ENCODE results near the gene SLC25A39. TPM values are rescaled to one million over a fixed set of nuclear protein-coding genes. Genes with fewer than 3 reads are reported as not detected.
"Not testable (repeated sequence)": the region's sequence is repeated elsewhere in the genome, so short reads cannot be mapped to it uniquely, and the experiment has no call there.

SLC25A39 gene
- total and polyA plus RNA-seq, 5 experiments from 2014 or later, result 94.9 to 176 (median 133) TPM

DNA sequence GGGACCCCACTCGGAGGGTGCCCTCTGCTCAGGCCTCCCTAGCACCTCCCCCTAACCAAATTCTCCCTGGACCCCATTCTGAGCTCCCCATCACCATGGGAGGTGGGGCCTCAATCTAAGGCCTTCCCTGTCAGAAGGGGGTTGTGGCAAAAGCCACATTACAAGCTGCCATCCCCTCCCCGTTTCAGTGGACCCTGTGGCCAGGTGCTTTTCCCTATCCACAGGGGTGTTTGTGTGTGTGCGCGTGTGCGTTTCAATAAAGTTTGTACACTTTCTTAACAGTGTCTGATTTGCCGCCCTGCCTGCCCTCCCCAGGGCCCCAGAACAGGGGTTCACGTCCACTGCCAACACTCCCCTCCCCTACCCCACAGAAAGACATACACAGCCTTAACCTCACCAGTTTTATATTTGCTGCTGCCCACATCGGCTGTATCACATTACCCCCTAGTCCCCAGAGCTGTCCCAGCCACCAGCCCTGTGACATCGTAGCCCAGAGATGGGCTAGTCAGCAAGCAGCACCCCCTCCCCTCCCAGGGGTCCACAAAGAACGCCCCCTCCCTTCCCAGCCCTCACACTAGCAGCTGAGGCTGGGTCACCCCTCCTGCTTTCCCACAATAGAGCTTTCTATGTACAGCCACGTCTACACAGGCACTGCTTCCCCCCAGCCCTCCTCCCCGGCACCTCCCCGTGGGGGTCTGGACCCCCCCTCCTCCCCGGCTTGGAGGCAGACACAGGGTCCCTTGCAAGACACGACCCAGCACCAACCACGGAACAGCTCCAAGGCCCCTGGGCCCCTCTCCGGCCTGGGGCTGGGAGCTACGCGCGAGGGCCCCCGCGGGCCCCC lies 28.4 kb upstream of the SLC25A39 start:
- POLR2A ChIA-PET, result interaction anchor here (0.8 to 5.5 kb wide), 10 partner anchors 8 to 166 kb away, joined by 3 to 35 read pairs (median 6); partner anchors contain the start of genes FAM171A2, GPATCH8, GRN and TMUB2
- ATAC-seq (no peak), DNase-seq (no peak)
- Mint-ChIP-seq H3K36me3 (peaks cover 0 to 3% (median 0%) of the 10 kb centered on the region in 3 donors), H3K27ac (peak overlapping the region in 4 of 10 donors; percentile 33 to 65 (median 54)), H3K9me3 (no peaks in the 10 kb centered on the region), H3K27me3 (no peaks in the 10 kb centered on the region), H3K4me1 (peaks cover 5 to 17% (median 10%) of the 10 kb centered on the region in 4 donors), H3K4me3 (peak overlapping the region; percentile 61 to 84 (median 70))

DNA sequence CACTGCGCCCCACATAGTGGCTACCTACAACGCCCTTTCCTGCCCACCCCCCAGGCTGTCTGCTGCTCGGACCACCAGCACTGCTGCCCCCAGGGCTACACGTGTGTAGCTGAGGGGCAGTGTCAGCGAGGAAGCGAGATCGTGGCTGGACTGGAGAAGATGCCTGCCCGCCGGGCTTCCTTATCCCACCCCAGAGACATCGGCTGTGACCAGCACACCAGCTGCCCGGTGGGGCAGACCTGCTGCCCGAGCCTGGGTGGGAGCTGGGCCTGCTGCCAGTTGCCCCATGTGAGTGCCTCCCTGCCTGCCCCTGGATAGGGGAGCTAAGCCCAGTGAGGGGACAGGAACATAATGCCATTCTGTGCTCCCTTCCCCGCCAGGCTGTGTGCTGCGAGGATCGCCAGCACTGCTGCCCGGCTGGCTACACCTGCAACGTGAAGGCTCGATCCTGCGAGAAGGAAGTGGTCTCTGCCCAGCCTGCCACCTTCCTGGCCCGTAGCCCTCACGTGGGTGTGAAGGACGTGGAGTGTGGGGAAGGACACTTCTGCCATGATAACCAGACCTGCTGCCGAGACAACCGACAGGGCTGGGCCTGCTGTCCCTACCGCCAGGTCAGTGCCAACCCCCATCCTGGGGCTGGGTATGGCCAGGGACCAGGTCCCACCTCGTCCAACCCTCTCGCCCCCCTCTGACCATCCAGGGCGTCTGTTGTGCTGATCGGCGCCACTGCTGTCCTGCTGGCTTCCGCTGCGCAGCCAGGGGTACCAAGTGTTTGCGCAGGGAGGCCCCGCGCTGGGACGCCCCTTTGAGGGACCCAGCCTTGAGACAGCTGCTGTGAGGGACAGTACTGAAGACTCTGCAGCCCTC lies 27.6 kb upstream of the SLC25A39 start:
- Mint-ChIP-seq H3K4me3 (peak overlapping the region in 8 of 10 donors; percentile 33 to 84 (median 65)), H3K27me3 (no peaks in the 10 kb centered on the region), H3K36me3 (peaks cover 0 to 3% (median 0%) of the 10 kb centered on the region in 3 donors), H3K9me3 (no peaks in the 10 kb centered on the region), H3K27ac (no peak overlapping the region), H3K4me1 (peaks cover 5 to 18% (median 12%) of the 10 kb centered on the region in 4 donors)
- POLR2A ChIA-PET, result interaction anchor here (1.0 to 5.5 kb wide), 5 partner anchors 11 to 142 kb away, joined by 3 to 35 read pairs (median 5); partner anchors contain the start of genes FAM171A2 and UBTF
- DNase-seq (no peak), ATAC-seq (no peak)

DNA sequence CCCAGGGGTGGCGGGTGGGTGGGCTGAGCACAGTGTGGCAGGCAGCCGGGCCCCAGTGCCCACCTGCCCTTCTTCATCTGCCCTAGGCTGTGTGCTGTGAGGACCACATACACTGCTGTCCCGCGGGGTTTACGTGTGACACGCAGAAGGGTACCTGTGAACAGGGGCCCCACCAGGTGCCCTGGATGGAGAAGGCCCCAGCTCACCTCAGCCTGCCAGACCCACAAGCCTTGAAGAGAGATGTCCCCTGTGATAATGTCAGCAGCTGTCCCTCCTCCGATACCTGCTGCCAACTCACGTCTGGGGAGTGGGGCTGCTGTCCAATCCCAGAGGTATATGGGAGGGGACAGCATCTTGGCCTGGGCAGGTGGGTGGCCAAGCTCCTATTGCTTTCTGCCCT lies 26.8 kb upstream of the SLC25A39 start:
- POLR2A ChIA-PET, result interaction anchor here (1.5 to 5.5 kb wide), 3 partner anchors 12 to 141 kb away, joined by 5 to 35 read pairs (median 10); partner anchors contain the start of genes FAM171A2 and UBTF
- no peak overlapping the region for H3K4me3 Mint-ChIP-seq

DNA sequence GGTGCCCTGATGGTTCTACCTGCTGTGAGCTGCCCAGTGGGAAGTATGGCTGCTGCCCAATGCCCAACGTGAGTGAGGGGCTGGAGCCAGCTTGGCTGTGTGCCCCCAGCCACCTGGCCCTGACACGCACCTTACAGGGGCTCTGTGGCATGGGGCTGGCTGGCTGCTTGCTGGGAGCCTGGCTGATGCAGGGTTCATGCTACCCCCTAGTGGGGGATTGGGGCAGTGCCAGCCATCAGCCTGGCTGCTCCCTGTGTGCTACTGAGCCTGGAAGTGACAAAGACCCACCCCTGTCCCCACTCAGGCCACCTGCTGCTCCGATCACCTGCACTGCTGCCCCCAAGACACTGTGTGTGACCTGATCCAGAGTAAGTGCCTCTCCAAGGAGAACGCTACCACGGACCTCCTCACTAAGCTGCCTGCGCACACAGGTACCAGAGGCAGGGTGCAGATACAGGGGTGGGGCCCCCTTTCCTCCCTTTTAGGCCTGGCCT lies 26.2 kb upstream of the SLC25A39 start:
- DNase-seq (peak; percentile 59 to 82 (median 69)), ATAC-seq (peak; percentile 56 to 77)
- peak overlapping the region in 2 of 10 donors; percentile 43 to 59 for H3K27ac Mint-ChIP-seq
- no peaks in the 10 kb centered on the region for H3K9me3 Mint-ChIP-seq
- no peaks in the 10 kb centered on the region for H3K27me3 Mint-ChIP-seq
- peak overlapping the region in 2 of 10 donors; percentile 20 to 50 for H3K4me3 Mint-ChIP-seq
- H3K4me1 Mint-ChIP-seq, result peaks cover 8 to 32% (median 19%) of the 10 kb centered on the region in 4 donors
- peaks cover 0 to 3% (median 0%) of the 10 kb centered on the region in 3 donors for H3K36me3 Mint-ChIP-seq
- POLR2A ChIA-PET, result interaction anchor here (0.6 to 5.5 kb wide), 5 partner anchors 106 to 141 kb away, joined by 4 to 35 read pairs (median 5); partner anchors contain the start of gene UBTF

More for the DNA sequence above, 26.8 kb upstream of the SLC25A39 start:
- peak in 1 of 10 donors; percentile 61 for DNase-seq
- ATAC-seq, result no peak
- H3K9me3 Mint-ChIP-seq, result no peaks in the 10 kb centered on the region
- peaks cover 0 to 3% (median 0%) of the 10 kb centered on the region in 3 donors for H3K36me3 Mint-ChIP-seq
- peaks cover 5 to 25% (median 12%) of the 10 kb centered on the region in 4 donors for H3K4me1 Mint-ChIP-seq
- no peaks in the 10 kb centered on the region for H3K27me3 Mint-ChIP-seq
- H3K27ac Mint-ChIP-seq, result no peak overlapping the region

DNA sequence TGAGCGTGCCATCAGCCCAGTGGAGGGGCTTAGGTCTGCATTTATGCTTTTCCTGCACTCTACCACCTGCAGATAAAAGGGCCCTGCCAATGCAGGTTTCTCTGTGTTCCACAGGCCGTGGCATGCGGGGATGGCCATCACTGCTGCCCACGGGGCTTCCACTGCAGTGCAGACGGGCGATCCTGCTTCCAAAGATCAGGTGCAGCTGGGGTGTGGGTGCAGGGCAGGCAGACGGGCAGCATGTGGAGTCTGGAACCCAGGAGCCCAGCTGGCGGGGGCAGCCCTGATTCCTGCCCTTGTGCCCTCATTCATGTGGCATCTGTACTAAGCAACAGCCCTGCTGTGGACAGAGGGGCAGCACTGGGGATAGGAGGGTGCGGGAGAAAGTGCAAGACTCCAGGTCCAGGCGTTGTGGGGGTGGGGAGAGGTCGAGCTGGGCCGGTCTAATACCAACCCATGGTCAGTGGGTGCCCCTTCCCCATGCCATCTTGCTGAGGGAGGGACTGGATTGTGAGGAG lies 25.0 kb upstream of the SLC25A39 start:
- DNase-seq (peak in 1 of 10 donors; percentile 63), ATAC-seq (no peak)
- no peaks in the 10 kb centered on the region for H3K27me3 Mint-ChIP-seq
- H3K4me3 Mint-ChIP-seq, result no peak overlapping the region
- H3K36me3 Mint-ChIP-seq, result peaks cover 0 to 3% (median 0%) of the 10 kb centered on the region in 3 donors
- no peak overlapping the region for H3K27ac Mint-ChIP-seq
- POLR2A ChIA-PET, result interaction anchor here (0.6 to 5.5 kb wide), 5 partner anchors 129 to 798 kb away, joined by 4 to 35 read pairs (median 5); partner anchors contain the start of genes HEXIM1 and UBTF
- H3K9me3 Mint-ChIP-seq, result no peaks in the 10 kb centered on the region
- H3K4me1 Mint-ChIP-seq, result peaks cover 18 to 42% (median 28%) of the 10 kb centered on the region in 4 donors

DNA sequence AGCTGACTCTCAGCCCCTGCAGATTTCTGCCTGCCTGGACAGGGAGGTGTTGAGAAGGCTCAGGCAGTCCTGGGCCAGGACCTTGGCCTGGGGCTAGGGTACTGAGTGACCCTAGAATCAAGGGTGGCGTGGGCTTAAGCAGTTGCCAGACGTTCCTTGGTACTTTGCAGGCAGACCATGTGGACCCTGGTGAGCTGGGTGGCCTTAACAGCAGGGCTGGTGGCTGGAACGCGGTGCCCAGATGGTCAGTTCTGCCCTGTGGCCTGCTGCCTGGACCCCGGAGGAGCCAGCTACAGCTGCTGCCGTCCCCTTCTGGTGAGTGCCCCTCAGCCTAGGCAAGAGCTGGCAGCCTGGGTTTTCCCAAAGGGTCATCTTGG lies 24.4 kb upstream of the SLC25A39 start:
- H3K4me3 Mint-ChIP-seq, result no peak overlapping the region
- POLR2A ChIA-PET, result interaction anchor here (0.6 to 1.3 kb wide), 2 partner anchors 139 to 799 kb away, joined by 5 to 7 read pairs; partner anchors contain the start of gene HEXIM1

DNA sequence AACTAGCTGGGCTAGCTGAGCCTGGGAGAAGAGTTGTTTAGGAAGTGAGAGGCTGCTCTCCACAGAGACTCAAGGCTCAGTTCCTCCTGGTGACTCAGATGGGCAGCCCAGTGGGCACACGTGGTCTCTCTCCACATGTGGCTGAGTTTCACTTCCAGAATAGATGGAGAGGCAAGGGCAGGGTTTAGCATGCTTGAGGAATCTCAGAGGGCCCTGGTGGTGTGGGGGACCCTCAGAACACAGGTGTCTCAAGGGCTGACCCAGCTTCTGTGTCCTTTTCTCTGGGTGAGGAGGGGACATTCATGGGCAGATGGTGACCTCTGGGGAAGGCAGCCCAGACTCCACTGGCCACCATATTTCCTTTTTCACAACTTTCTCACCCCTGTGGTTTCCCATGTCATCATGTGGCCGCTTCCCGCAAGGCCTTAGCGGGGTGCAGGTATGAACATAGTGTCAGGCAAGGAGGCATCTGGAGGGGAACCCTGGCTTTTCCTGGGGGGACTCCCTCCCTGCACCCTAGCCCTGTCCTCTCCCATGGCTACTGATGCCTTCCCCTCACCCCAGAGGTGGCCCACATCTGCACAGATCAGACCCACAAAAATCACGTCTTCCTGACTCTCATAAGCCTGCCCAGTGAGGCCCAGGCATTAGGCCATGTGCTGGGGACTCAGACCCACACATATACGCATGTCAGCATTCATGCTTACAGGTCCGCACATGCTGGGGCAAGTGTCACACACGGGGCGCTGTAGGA lies 23.8 kb upstream of the SLC25A39 start:
- DNase-seq (peak in 2 of 10 donors; percentile 36 to 62), ATAC-seq (no peak)
- Mint-ChIP-seq H3K27ac (peak overlapping the region in 2 of 10 donors; percentile 5 to 17), H3K9me3 (no peaks in the 10 kb centered on the region), H3K36me3 (peaks cover 0 to 3% (median 0%) of the 10 kb centered on the region in 3 donors), H3K4me1 (peaks cover 18 to 43% (median 32%) of the 10 kb centered on the region in 4 donors), H3K27me3 (peaks cover 0 to 3% (median 0%) of the 10 kb centered on the region in 5 donors), H3K4me3 (peak overlapping the region in 1 of 10 donors; percentile 28)
- POLR2A ChIA-PET, result interaction anchor here (0.6 to 1.3 kb wide), 3 partner anchors 127 to 150 kb away, joined by 3 to 7 read pairs (median 3); no protein-coding TSS in a partner anchor

More for the DNA sequence above, 24.4 kb upstream of the SLC25A39 start:
- H3K27me3 Mint-ChIP-seq, result no peaks in the 10 kb centered on the region
- ATAC-seq (no peak), DNase-seq (peak in 1 of 10 donors; percentile 62)
- peaks cover 18 to 43% (median 31%) of the 10 kb centered on the region in 4 donors for H3K4me1 Mint-ChIP-seq
- peak overlapping the region in 1 of 10 donors; percentile 17 for H3K27ac Mint-ChIP-seq
- no peaks in the 10 kb centered on the region for H3K9me3 Mint-ChIP-seq
- peaks cover 0 to 3% (median 0%) of the 10 kb centered on the region in 3 donors for H3K36me3 Mint-ChIP-seq

DNA sequence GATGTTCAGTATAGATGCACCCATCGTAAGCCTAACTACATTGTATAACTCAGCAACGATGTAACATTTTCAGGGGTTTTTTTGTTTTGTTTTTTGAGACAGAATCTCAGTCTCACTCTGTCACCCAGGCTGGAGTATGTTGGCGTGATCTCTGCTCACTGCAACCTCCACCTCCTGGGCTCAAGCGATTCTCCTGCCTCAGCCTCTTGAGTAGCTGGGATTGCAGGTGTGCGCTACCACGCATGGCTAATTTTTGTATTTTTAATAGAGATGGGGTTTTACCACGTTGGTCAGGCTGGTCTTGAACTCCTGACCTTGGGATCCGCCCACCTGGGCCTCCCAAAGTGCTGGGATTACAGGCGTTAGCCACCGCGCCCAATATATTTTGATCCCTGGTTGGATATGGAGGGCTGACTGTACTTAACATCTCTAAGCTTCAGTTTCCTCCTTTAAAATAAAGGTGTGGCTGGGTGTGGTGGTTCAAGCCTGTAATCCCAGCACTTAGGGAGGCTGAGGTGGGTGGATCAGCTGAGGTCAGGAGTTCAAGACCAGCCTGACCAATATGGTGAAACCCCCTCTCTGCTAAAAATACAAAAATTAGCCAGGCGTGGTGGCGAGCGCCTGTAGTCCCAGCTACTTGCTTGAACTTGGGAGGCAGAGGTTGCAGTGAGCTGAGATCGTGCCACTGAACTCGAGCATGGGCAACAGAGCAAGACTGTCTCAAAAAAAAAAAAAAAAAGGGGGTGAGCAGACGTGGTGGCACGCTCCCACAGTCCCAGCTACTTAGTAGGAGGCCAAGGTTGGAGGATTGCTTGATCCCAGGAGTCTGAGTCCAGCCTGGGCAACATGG lies 22.8 kb upstream of the SLC25A39 start:
- H3K9me3 Mint-ChIP-seq, H3K36me3 Mint-ChIP-seq, H3K27me3 Mint-ChIP-seq, ATAC-seq, DNase-seq: not testable (repeated sequence)
- H3K27ac Mint-ChIP-seq, result peak overlapping the region in 2 of 10 donors; percentile 17 to 33
- H3K4me3 Mint-ChIP-seq, result peak overlapping the region in 3 of 10 donors; percentile 20 to 30 (median 24)
- POLR2A ChIA-PET, result interaction anchor here (0.6 to 1.2 kb wide), 3 partner anchors 126 to 802 kb away, joined by 3 read pairs; no protein-coding TSS in a partner anchor
- peaks cover 16 to 42% (median 26%) of the 10 kb centered on the region in 4 donors for H3K4me1 Mint-ChIP-seq

DNA sequence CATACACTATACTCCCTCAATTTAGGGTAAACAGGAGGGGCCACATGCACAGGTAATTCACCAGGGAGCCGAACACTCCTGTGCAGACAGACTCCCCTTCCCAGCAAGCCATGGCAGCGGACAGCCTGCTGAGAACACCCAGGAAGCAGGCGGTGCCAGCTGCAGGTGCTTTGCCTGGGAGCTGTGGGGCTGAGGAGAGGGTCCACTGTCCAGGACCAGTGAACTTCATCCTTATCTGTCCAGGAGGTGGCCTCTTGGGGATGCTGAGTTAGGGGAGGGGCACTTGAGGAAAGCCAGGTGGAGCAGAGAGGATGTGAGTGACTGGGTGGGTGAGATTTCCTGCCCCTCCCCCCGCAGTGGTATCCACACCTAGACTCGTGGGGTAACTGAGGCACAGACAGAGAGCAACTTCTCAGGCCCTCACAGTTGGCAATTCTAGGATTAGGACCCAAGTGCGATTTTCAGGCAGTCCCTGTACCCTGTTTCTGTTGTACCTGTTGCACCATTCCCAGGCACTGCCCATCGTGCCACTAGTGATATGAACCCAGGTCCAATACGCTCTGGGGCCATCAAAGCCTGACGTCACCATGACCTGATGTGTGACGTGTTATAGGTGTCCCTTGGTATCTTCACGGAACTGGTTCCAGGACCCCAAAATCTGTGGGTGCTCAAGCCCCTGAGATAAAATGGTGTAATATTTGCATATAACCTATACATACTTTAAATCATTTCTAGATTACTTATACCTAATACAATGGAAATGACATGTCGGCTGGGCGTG lies 21.6 kb upstream of the SLC25A39 start:
- ATAC-seq, result no peak
- H3K9me3 Mint-ChIP-seq, result no peaks in the 10 kb centered on the region

More for the DNA sequence above, 21.6 kb upstream of the SLC25A39 start:
- no peak for DNase-seq
- no peaks in the 10 kb centered on the region for H3K36me3 Mint-ChIP-seq
- H3K4me3 Mint-ChIP-seq, result peak overlapping the region; percentile 84 to 99 (median 94)
- POLR2A ChIA-PET, result interaction anchor here (0.6 to 2.8 kb wide), 9 partner anchors 8 to 1008 kb away, joined by 3 to 24 read pairs (median 7); partner anchors contain the start of gene UBTF
- peaks cover 0 to 3% (median 0%) of the 10 kb centered on the region in 5 donors for H3K27me3 Mint-ChIP-seq
- H3K4me1 Mint-ChIP-seq, result peaks cover 16 to 42% (median 25%) of the 10 kb centered on the region in 4 donors
- H3K27ac Mint-ChIP-seq, result peak overlapping the region in 6 of 10 donors; percentile 67 to 85 (median 82)

Measured in naive thymus-derived CD8-positive, alpha-beta T cell (primary cell).